Measurements from ENCODE around the gene SVIL.
"Not testable (repeated sequence)": the region's sequence is repeated elsewhere in the genome, so short reads cannot be mapped to it uniquely, and the experiment has no call there.

Gene SVIL

GRCh38 chr10:29545122-29545521, 89.6 kb downstream of the SVIL start:
- no peak for TF ChIP-seq CTCF (conservative IDR thresholded peaks at IDR 0.05)
- no peak overlapping the region for H3K27ac ChIP-seq

DNA sequence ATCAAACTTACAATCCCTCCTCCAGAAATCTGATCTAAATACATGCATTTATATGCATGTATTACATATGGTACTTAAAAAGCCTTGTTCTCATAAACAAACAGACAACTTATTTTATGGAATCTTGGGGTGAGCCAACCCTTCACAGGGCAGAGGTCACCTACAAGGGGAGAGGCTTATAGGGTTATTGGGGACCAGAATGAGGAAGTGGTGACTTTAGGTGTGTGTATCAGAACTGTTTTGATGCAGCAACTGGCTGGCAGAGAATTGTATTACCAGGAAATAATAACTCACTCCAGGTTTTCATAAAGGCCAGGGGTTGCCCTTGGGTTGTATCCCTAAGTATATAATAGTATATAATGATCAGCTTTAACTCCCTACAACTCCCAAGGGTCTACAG, 91.1 kb downstream of the SVIL start:
- H3K27ac ChIP-seq: no peak overlapping the region
- TF ChIP-seq CTCF (conservative IDR thresholded peaks at IDR 0.05): no peak

DNA sequence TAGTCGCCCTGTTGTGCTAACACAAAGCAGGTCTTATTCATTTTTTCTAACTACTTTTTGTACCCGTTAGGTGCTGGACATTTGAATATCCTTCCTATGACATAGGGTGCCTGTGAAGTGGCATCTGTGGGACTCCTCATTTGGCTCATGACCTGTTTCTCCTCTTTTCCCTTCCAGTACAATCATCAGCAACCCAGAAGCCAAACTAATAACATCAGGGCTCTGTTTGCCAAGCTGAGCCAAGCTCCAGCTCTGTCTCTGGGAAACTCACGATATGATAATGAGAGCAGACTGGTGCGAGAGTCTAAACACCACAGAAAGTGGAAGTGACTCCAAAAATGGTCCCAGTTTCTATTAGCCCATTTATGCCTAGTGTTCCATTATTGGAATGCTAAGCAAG, 92.0 kb downstream of the SVIL start:
- H3K27ac ChIP-seq: no peak overlapping the region
- TF ChIP-seq ZFX (IDR thresholded peaks at IDR 0.05) (no peak), CTCF (conservative IDR thresholded peaks at IDR 0.05) (no peak)

- TF ChIP-seq CTCF (conservative IDR thresholded peaks at IDR 0.05) (no peak), ZFX (IDR thresholded peaks at IDR 0.05) (no peak)
These were observed 93.2 kb downstream of the SVIL start for GRCh38 chr10:29541422-29542210.

DNA sequence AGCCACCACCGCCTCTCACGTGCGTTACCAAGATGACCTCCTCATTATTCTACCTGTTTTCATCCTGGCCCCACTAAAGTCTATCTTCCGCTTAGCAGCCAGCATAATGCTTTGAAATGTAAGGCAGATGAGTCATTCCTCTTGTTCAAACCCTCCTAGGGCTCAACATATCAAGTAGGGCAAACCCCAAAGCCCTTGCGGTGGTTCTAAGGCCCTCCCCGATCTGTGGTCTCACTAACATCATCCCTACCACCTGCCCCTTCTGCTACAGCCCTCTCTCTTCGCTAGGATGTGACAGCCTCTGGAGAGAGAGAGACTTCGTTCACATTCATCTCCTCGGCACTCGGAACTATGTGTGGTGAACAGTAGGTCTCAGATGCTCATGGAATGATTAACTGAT, 94.8 kb downstream of the SVIL start:
- TF ChIP-seq CTCF (conservative IDR thresholded peaks at IDR 0.05) (no peak), ZFX (IDR thresholded peaks at IDR 0.05) (no peak)
- H3K27ac ChIP-seq: no peak overlapping the region

More at GRCh38 chr10:29541422-29542210, 93.2 kb downstream of the SVIL start:
- H3K27ac ChIP-seq: no peak overlapping the region

DNA sequence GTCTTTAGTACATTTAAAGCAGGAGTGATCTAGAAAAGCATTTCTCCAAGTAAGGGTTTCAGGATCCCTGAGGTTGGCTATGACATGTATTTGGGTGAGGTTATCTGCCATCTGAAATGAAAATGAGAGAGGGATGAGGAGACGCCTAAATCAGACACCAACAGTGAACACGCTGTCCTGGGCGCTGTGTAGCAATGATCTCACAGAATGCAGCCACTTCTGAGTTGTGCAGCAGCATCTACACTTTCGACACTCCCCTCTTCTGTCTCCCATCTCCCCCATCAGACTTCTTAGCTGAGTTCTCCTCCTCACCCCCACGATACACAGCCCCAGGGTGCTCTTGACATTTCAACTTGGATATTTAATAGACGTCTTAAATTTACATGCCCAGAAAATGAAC, 95.4 kb downstream of the SVIL start:
- H3K27ac ChIP-seq: no peak overlapping the region
- TF ChIP-seq ZFX (IDR thresholded peaks at IDR 0.05) (no peak), CTCF (conservative IDR thresholded peaks at IDR 0.05) (no peak)

DNA sequence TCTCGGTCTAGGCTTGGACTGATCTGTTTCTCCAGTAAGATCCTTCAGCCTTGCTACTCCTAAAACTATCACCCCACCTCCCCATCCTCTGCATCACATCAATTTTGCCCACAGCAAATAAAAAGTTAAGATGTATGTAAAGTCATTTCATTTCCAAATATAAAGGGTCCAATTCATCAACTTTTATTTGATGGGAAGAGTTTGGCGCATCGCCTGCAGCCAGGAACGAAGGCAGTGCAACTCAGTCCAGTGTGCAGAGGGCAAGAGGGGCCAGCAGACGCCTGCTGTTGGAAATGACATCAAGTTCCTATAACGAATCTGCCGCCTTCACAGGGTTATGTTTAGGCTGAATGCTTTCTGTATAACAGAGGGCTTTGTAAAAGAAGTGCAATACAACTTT, 97.0 kb downstream of the SVIL start:
- TF ChIP-seq ZFX (IDR thresholded peaks at IDR 0.05): no peak
- TF ChIP-seq CTCF (conservative IDR thresholded peaks at IDR 0.05): no peak
- no peak overlapping the region for H3K27ac ChIP-seq

GRCh38 chr10:29536691-29537090, 98.1 kb downstream of the SVIL start:
- not testable (repeated sequence) for H3K27ac ChIP-seq

Data from C4-2B (cell line).